H1 (cell line): ENCODE data around the gene BNIP2. TPM values are rescaled to one million over a fixed set of nuclear protein-coding genes. Genes with fewer than 3 reads are reported as not detected.

Experiments
- BRCA1 ChIP-seq: IDR thresholded peaks from 2 replicates; pipeline ENCODE4 v1.6.1; 2012; ENCODE audit warnings: low read depth, low read length, improper control_type of control experiment
- CHD1 ChIP-seq: IDR thresholded peaks from 2 replicates; pipeline ENCODE4 v1.6.1; 2012; ENCODE audit warnings: low read depth, low read length, improper control_type of control experiment
- EGR1 ChIP-seq: IDR thresholded peaks from 2 replicates; pipeline ENCODE4 v1.6.1; 2011; ENCODE audit warnings: low read depth, low read length, borderline replicate concordance
- KDM1A ChIP-seq: fragments of 200-600, 300-600 bp; sonication (generic); IDR thresholded peaks from 2 replicates; pipeline ENCODE4 v1.7.1; 2016; ENCODE audit warnings: mild to moderate bottlenecking, low read length, borderline replicate concordance
- KDM4A ChIP-seq: IDR thresholded peaks from one replicate; pipeline ENCODE4 v1.7.1; 2012; ENCODE audit warnings: low read depth, mild to moderate bottlenecking, moderate library complexity, low read length, inconsistent platforms; ENCODE audit not compliant: severe bottlenecking
- NANOG ChIP-seq: IDR thresholded peaks from 2 replicates; pipeline ENCODE4 v1.6.1; 2011; ENCODE audit warnings: low read length, low read depth, mild to moderate bottlenecking, inconsistent platforms; ENCODE audit not compliant: insufficient read depth, poor library complexity, severe bottlenecking
- TCF12 ChIP-seq: IDR thresholded peaks from 2 replicates; pipeline ENCODE4 v1.6.1; 2011; ENCODE audit warnings: low read depth, mild to moderate bottlenecking, low read length
- YY1 ChIP-seq: IDR thresholded peaks from 2 replicates; pipeline ENCODE4 v1.6.1; 2011; ENCODE audit warnings: low read depth, mild to moderate bottlenecking, low read length
- polyA plus RNA-seq, 7 experiments: library from polyadenylated mRNA; depleted of rRNA in 3 of 7; stranded (reverse) in 5 of 7; unstranded in 2 of 7; fragments of >200 nt in 5 of 7; fragments of 200-250 nt in 2 of 7; gene quantifications; 1 replicate in 5 of 7; 2 replicates in 1 of 7; 4 replicates in 1 of 7; pipeline versions ENCODE4 v1.2.1 to v1.2.3, GENCODE V29; 2011 to 2013; ENCODE audit warnings: missing spikeins in 2 of 7, mixed read lengths in 2 of 7
- total RNA-seq: library from RNA; stranded (reverse); fragmentation: NEBNext Ultra II Directional; extraction: Animal tissue kit (Norgen Biotek cat#: 25700); gene quantifications from 2 replicates; pipeline ENCODE4 v1.2.1, GENCODE V29; 2021

BNIP2 gene
- total and polyA plus RNA-seq, 2 of the 8 experiments (the other 6 are each of a cell fraction or from before 2014, with no cell fraction given): 11.8 to 40.6 TPM

DNA sequence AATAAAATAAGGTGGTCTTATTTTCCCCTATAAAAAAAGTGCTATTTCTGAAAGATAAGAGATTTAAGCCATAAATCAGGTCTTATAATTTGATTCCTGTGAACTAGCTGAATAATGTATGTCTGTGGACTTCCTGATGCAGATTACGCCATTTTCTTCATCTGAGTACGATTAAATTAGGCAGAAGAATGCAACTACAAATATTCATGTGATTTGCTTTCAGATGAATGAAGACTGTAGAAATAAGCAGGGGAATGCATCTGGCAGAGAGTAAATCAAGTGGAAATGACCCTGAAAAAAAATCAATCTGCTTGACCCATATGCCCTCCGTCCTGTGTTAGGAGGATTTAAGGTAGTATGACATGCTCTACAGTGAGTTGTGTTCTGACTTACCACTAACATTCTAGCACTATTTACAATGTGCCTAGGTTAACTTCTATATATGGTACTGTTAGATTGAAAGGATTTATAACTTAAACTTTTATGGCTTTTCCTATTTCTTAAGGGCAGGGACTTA lies 14.7 kb downstream of the BNIP2 start (continued):
- TF ChIP-seq KDM1A (no peak), BRCA1 (no peak), YY1 (no peak), CHD1 (no peak), EGR1 (no peak), KDM4A (no peak), TCF12 (no peak), NANOG (no peak)
